ENCODE results near the gene DENND4A.

DENND4A gene

DNA sequence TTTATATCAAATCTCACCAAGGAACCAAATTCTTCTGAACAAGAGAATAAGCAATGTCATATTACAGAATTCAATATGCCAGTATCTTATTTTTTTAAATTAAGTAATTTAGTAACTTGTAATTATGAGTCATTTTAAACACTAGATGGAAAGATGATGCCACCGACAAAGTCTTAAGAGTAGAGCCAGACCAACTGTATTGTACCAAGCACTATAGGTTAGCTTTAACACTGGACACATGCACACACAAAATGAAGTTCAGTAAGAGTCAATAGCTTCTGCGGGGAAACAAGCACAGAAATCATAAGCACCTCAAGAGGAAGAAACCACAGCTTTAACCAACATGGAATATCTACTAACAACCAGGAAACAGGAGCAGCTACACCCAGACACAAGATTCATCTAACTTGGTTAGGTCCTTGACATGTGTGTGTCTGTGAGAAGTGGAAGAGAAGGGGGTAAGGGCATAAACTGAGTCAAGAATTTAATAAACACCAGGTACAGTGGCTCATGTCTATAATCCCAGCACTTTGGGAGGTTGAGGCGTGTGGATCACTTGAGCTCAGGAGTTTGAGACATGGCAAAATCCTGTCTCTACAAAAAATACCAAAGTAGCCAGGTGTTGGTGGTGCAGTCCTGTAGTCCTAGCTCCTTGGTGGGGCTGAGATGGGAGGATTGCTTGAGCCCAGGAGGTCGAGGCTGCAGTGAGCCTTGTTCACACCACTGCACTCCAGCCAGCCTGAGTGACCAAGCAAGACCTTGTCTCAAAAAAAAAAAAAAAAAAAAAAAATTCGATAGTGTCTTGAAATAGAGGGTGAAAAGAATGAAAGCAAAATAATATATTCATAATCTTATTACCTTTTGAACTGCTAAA, 28.9 kb downstream of the DENND4A start:
- Histone ChIP-seq H3K9ac (ENCODE audit: low read depth, low read length) (no peak overlapping the region), H3K27ac (ENCODE audit: low read length) (no peak overlapping the region), H3K9me3 (ENCODE audit: insufficient read depth, low read depth, low read length) (no peaks in the 10 kb centered on the region), H3K4me1 (ENCODE audit: insufficient read depth, low read length) (no peaks in the 10 kb centered on the region), H3K36me3 (ENCODE audit: insufficient read depth, low read depth, low read length) (no peaks in the 10 kb centered on the region), H3K4me3 (ENCODE audit: low read length) (no peak overlapping the region), H3K27me3 (ENCODE audit: insufficient read depth, low read length) (no peaks in the 10 kb centered on the region)

DNA sequence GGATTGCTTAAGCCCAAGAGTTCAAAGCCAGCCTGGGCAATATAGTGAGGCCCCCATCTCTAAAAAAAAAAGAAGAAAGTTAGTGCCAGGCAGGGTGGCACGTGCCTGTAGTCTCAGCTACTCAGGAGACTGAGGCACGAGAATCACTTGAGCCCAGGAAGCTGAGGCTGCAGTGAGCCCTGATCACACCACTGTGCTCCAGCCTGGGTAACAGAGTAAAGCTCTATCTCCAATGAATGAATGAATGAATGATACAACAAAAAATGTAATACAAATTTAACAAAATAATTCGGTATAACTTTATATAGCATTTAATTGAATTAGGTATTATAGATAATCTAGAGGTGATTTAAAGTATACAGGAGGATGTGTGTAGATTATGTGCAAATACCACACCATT, 29.7 kb downstream of the DENND4A start:
- no peaks in the 10 kb centered on the region for H3K36me3 ChIP-seq (ENCODE audit: insufficient read depth, low read depth, low read length)
- no peaks in the 10 kb centered on the region for H3K27me3 ChIP-seq (ENCODE audit: insufficient read depth, low read length)
- H3K4me1 ChIP-seq (ENCODE audit: insufficient read depth, low read length): no peaks in the 10 kb centered on the region
- no peak overlapping the region for H3K9ac ChIP-seq (ENCODE audit: low read depth, low read length)
- no peak overlapping the region for H3K4me3 ChIP-seq (ENCODE audit: low read length)
- H3K27ac ChIP-seq (ENCODE audit: low read length): no peak overlapping the region
- no peaks in the 10 kb centered on the region for H3K9me3 ChIP-seq (ENCODE audit: insufficient read depth, low read depth, low read length)

GRCh38 chr15:65761210-65761926, 30.7 kb downstream of the DENND4A start:
- Histone ChIP-seq H3K9me3 (ENCODE audit: insufficient read depth, low read depth, low read length) (no peaks in the 10 kb centered on the region), H3K4me3 (ENCODE audit: low read length) (no peak overlapping the region), H3K27me3 (ENCODE audit: insufficient read depth, low read length) (no peaks in the 10 kb centered on the region), H3K4me1 (ENCODE audit: insufficient read depth, low read length) (no peaks in the 10 kb centered on the region), H3K36me3 (ENCODE audit: insufficient read depth, low read depth, low read length) (no peaks in the 10 kb centered on the region), H3K9ac (ENCODE audit: low read depth, low read length) (no peak overlapping the region), H3K27ac (ENCODE audit: low read length) (no peak overlapping the region)

- Histone ChIP-seq H3K4me3 (ENCODE audit: low read length) (no peak overlapping the region), H3K27ac (ENCODE audit: low read length) (no peak overlapping the region), H3K4me1 (ENCODE audit: insufficient read depth, low read length) (no peaks in the 10 kb centered on the region), H3K36me3 (ENCODE audit: insufficient read depth, low read depth, low read length) (no peaks in the 10 kb centered on the region), H3K9ac (ENCODE audit: low read depth, low read length) (no peak overlapping the region), H3K27me3 (ENCODE audit: insufficient read depth, low read length) (no peaks in the 10 kb centered on the region), H3K9me3 (ENCODE audit: insufficient read depth, low read depth, low read length) (no peaks in the 10 kb centered on the region)
Measured at GRCh38 chr15:65759441-65759840, 32.7 kb downstream of the DENND4A start.

GRCh38 chr15:65758242-65758641, 33.9 kb downstream of the DENND4A start:
- Histone ChIP-seq H3K4me3 (ENCODE audit: low read length) (no peak overlapping the region), H3K36me3 (ENCODE audit: insufficient read depth, low read depth, low read length) (no peaks in the 10 kb centered on the region), H3K9ac (ENCODE audit: low read depth, low read length) (no peak overlapping the region), H3K27me3 (ENCODE audit: insufficient read depth, low read length) (no peaks in the 10 kb centered on the region), H3K9me3 (ENCODE audit: insufficient read depth, low read depth, low read length) (no peaks in the 10 kb centered on the region), H3K4me1 (ENCODE audit: insufficient read depth, low read length) (no peaks in the 10 kb centered on the region), H3K27ac (ENCODE audit: low read length) (no peak overlapping the region)

GRCh38 chr15:65757256-65757655, 34.8 kb downstream of the DENND4A start:
- Histone ChIP-seq H3K36me3 (ENCODE audit: insufficient read depth, low read depth, low read length) (no peaks in the 10 kb centered on the region), H3K9ac (ENCODE audit: low read depth, low read length) (no peak overlapping the region), H3K27me3 (ENCODE audit: insufficient read depth, low read length) (no peaks in the 10 kb centered on the region), H3K4me3 (ENCODE audit: low read length) (no peak overlapping the region), H3K27ac (ENCODE audit: low read length) (no peak overlapping the region), H3K9me3 (ENCODE audit: insufficient read depth, low read depth, low read length) (no peaks in the 10 kb centered on the region), H3K4me1 (ENCODE audit: insufficient read depth, low read length) (no peaks in the 10 kb centered on the region)

DNA sequence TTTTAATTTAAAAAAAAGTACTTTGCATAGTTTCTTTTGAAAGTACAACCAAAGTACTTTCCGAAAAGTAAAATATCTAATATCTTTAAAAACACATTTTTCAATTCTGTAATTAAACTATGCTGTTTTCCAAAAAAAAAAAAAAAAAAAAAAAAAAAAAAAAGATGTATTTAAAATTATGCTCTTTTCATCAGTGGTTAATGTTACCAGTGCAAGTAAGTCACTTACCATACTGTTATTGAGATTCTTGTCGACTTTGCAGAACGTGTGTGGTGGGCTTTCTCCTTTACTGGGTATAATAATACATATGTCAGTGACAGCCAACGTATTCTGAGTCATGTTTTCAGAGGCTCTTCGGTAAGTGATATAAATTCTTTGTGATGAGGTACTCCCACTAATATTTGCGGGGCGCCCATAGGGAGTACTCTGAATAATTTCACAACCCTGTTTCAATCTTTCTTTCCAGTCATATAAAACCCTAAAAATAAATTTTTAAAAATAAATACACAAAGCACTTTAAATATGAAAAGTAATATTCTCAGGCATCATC, 39.9 kb downstream of the DENND4A start:
- no peaks in the 10 kb centered on the region for H3K9me3 ChIP-seq (ENCODE audit: insufficient read depth, low read depth, low read length)
- H3K27me3 ChIP-seq (ENCODE audit: insufficient read depth, low read length): no peaks in the 10 kb centered on the region
- H3K36me3 ChIP-seq (ENCODE audit: insufficient read depth, low read depth, low read length): no peaks in the 10 kb centered on the region
- H3K4me1 ChIP-seq (ENCODE audit: insufficient read depth, low read length): no peaks in the 10 kb centered on the region
- H3K9ac ChIP-seq (ENCODE audit: low read depth, low read length): no peak overlapping the region
- H3K27ac ChIP-seq (ENCODE audit: low read length): no peak overlapping the region
- no peak overlapping the region for H3K4me3 ChIP-seq (ENCODE audit: low read length)

- no peaks in the 10 kb centered on the region for H3K27me3 ChIP-seq (ENCODE audit: insufficient read depth, low read length)
- H3K9ac ChIP-seq (ENCODE audit: low read depth, low read length): no peak overlapping the region
- H3K27ac ChIP-seq (ENCODE audit: low read length): no peak overlapping the region
- H3K4me1 ChIP-seq (ENCODE audit: insufficient read depth, low read length): no peaks in the 10 kb centered on the region
- no peaks in the 10 kb centered on the region for H3K36me3 ChIP-seq (ENCODE audit: insufficient read depth, low read depth, low read length)
- H3K4me3 ChIP-seq (ENCODE audit: low read length): no peak overlapping the region
- no peaks in the 10 kb centered on the region for H3K9me3 ChIP-seq (ENCODE audit: insufficient read depth, low read depth, low read length)
Measured at GRCh38 chr15:65751431-65751830, 40.7 kb downstream of the DENND4A start.

DNA sequence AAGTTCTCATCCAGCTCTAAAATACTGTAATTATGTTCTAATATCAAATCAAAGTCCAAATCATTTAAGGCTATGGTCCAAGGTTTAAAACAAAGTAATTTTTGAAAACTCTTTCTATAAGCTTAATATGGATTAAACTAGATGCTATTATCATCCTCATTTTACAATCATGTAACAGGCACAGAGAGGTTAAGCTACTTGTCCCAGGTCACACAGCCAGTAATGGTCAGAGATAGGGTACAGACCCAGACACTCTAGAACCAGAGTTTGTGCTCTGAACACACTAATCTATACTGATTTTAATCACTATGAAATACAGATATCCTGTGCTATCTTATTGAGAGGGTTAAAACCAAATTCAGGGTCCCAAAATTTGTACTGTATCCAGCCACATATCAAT, 44.8 kb downstream of the DENND4A start:
- H3K9me3 ChIP-seq (ENCODE audit: insufficient read depth, low read depth, low read length): no peaks in the 10 kb centered on the region
- H3K27ac ChIP-seq (ENCODE audit: low read length): no peak overlapping the region
- no peak overlapping the region for H3K4me3 ChIP-seq (ENCODE audit: low read length)
- no peaks in the 10 kb centered on the region for H3K4me1 ChIP-seq (ENCODE audit: insufficient read depth, low read length)
- H3K27me3 ChIP-seq (ENCODE audit: insufficient read depth, low read length): no peaks in the 10 kb centered on the region
- no peak overlapping the region for H3K9ac ChIP-seq (ENCODE audit: low read depth, low read length)
- no peaks in the 10 kb centered on the region for H3K36me3 ChIP-seq (ENCODE audit: insufficient read depth, low read depth, low read length)

- H3K4me1 ChIP-seq (ENCODE audit: insufficient read depth, low read length): no peaks in the 10 kb centered on the region
- no peaks in the 10 kb centered on the region for H3K9me3 ChIP-seq (ENCODE audit: insufficient read depth, low read depth, low read length)
- no peak overlapping the region for H3K9ac ChIP-seq (ENCODE audit: low read depth, low read length)
- H3K4me3 ChIP-seq (ENCODE audit: low read length): no peak overlapping the region
- no peaks in the 10 kb centered on the region for H3K27me3 ChIP-seq (ENCODE audit: insufficient read depth, low read length)
- H3K27ac ChIP-seq (ENCODE audit: low read length): no peak overlapping the region
- H3K36me3 ChIP-seq (ENCODE audit: insufficient read depth, low read depth, low read length): no peaks in the 10 kb centered on the region
Measured at GRCh38 chr15:65743637-65744252, 48.3 kb downstream of the DENND4A start.

DNA sequence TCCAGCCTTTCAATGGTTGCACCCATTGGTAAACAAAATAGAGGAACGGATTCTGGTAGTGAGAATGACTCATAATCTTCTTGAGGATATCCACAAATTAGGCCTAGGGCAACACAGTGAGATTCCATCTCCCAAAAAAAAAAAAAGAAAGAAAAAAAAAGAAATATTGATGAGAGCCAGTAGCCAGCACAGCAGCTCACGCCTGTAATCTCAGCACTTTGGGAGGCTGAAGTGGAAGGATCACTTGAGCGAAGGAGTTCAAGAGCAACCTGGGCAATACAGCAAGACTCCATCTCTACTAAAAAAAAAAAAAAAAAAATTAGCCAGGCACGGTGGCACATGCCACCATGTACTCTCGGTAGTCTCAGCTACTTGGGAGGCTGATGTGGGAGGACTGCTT, 51.9 kb downstream of the DENND4A start:
- Histone ChIP-seq H3K27me3 (ENCODE audit: insufficient read depth, low read length) (no peaks in the 10 kb centered on the region), H3K9me3 (ENCODE audit: insufficient read depth, low read depth, low read length) (no peaks in the 10 kb centered on the region), H3K4me3 (ENCODE audit: low read length) (no peak overlapping the region), H3K4me1 (ENCODE audit: insufficient read depth, low read length) (no peaks in the 10 kb centered on the region), H3K36me3 (ENCODE audit: insufficient read depth, low read depth, low read length) (no peaks in the 10 kb centered on the region), H3K9ac (ENCODE audit: low read depth, low read length) (no peak overlapping the region), H3K27ac (ENCODE audit: low read length) (no peak overlapping the region)
